GM18505 (cell line): Measurements from ENCODE around the gene MAK.
"Not testable (repeated sequence)": the region's sequence is repeated elsewhere in the genome, so short reads cannot be mapped to it uniquely, and the experiment has no call there.

Experiments used
- ATAC-seq: cut with Tn5 transposase; IDR thresholded peaks from one replicate; pipeline ENCODE4 v1.9.1; 2021; ENCODE audit not compliant: unreplicated experiment
- POLR2A ChIP-seq: IDR thresholded peaks from 4 replicates; pipeline ENCODE4 v1.6.1; 2011; ENCODE audit warnings: borderline replicate concordance; ENCODE audit not compliant: insufficient read depth, insufficient read length; ENCODE audit errors: extremely low read depth

The MAK gene

GRCh38 chr6:10771371-10771894 is 66.9 kb downstream of the MAK start:
- no peak for ATAC-seq
- TF ChIP-seq POLR2A, result no peak

GRCh38 chr6:10769419-10769818 is 68.9 kb downstream of the MAK start:
- TF ChIP-seq POLR2A, result no peak
- ATAC-seq, result no peak

GRCh38 chr6:10763006-10763405 is 75.3 kb downstream of the MAK start:
- TF ChIP-seq POLR2A, result no peak
- ATAC-seq, result no peak

- no peak for ATAC-seq
- TF ChIP-seq POLR2A, result no peak
Observed at GRCh38 chr6:10759884-10760329, 78.4 kb downstream of the MAK start.

GRCh38 chr6:10759312-10759839 is 79.0 kb downstream of the MAK start:
- ATAC-seq, result peak; percentile 66
- no peak for TF ChIP-seq POLR2A

GRCh38 chr6:10756085-10756484 is 82.3 kb downstream of the MAK start:
- no peak for TF ChIP-seq POLR2A
- no peak for ATAC-seq

- ATAC-seq, result not testable (repeated sequence)
Observed at GRCh38 chr6:10751757-10752156, 86.6 kb downstream of the MAK start.

- ATAC-seq, result not testable (repeated sequence)
Observed at GRCh38 chr6:10750568-10750967, 87.8 kb downstream of the MAK start.

GRCh38 chr6:10749734-10750133 is 88.6 kb downstream of the MAK start:
- no peak for ATAC-seq
- TF ChIP-seq POLR2A, result no peak

GRCh38 chr6:10747251-10747972 is 90.9 kb downstream of the MAK start, which contains the start of gene TMEM14B:
TSS of gene TMEM14B (plus strand) at chr6:10747805. CDS start at chr6:10749246, 1,441 bp downstream.
- peak; percentile 97 for ATAC-seq
- peak; percentile 94 for TF ChIP-seq POLR2A

GRCh38 chr6:10746915-10747250 is 91.5 kb downstream of the MAK start:
- TF ChIP-seq POLR2A, result no peak
- no peak for ATAC-seq

- no peak for TF ChIP-seq POLR2A
Observed at GRCh38 chr6:10745116-10745515, 93.2 kb downstream of the MAK start.

GRCh38 chr6:10743515-10743914 is 94.8 kb downstream of the MAK start:
- no peak for TF ChIP-seq POLR2A

More at GRCh38 chr6:10745116-10745515, 93.2 kb downstream of the MAK start:
- no peak for ATAC-seq

GRCh38 chr6:10742251-10742650 is 96.1 kb downstream of the MAK start:
- ATAC-seq, result no peak
- no peak for TF ChIP-seq POLR2A

More at GRCh38 chr6:10743515-10743914, 94.8 kb downstream of the MAK start:
- ATAC-seq, result no peak

GRCh38 chr6:10741643-10742042 is 96.7 kb downstream of the MAK start:
- ATAC-seq, result not testable (repeated sequence)

GRCh38 chr6:10740061-10740460 is 98.3 kb downstream of the MAK start:
- no peak for ATAC-seq
- TF ChIP-seq POLR2A, result no peak
